Endothelial cell of umbilical vein (primary cell): ENCODE measurements around the gene THSD4. TPM values are rescaled to one million over a fixed set of nuclear protein-coding genes. Genes with fewer than 3 reads are reported as not detected.

Experiments
- BruUV-seq: library from RNA; stranded (reverse); fragments of 400-500 nt; replicated peaks from 2 replicates; lab custom pipeline; 2021; lab: Mats Ljungman, UMichigan
- CTCF ChIA-PET: fragments of 300-600, 350-600 bp; sonication (Branson Sonifier 250); formaldehyde crosslinking; loops from one replicate; lab custom pipeline; 2021; ENCODE audit warnings: antibody characterized with exemption, inconsistent platforms; lab: Charles Lee
- POLR2A ChIA-PET: fragments of 300-600, 350-600 bp; sonication (Branson Sonifier 250); formaldehyde crosslinking; loops from one replicate; lab custom pipeline; 2021; ENCODE audit warnings: antibody characterized with exemption, inconsistent platforms; lab: Charles Lee
- DNase-seq: peaks from one replicate; pipeline ENCODE4 v3.0.0-alpha.2; 2011; ENCODE audit warnings: low read depth, low spot score
- FAIRE-seq: peaks from 2 replicates; lab custom pipeline; 2011; peaks lifted over from hg19 to GRCh38; lab: Jason Lieb, UNC
- H2AFZ ChIP-seq: 2 replicates; pipeline ENCODE4 v1.6.0; 2012; ENCODE audit warnings: low read depth, low read length, control low read depth, inconsistent platforms
- H3K27ac ChIP-seq: 2 replicates; pipeline ENCODE4 v1.5.1; 2011; ENCODE audit warnings: low read depth, mild to moderate bottlenecking, control low read depth, low read length, moderate library complexity; ENCODE audit not compliant: insufficient read depth
- H3K27me3 ChIP-seq, 2 experiments: 2 replicates each; pipeline versions ENCODE4 v1.6.0 to v1.6.1; 2011; ENCODE audit warnings: low read length in 2 of 2, mixed read lengths in 1 of 2; ENCODE audit not compliant: control insufficient read depth in 2 of 2, insufficient read depth in 2 of 2
- H3K36me3 ChIP-seq, 2 experiments: 2 replicates in 1 of 2; 3 replicates in 1 of 2; pipeline ENCODE4 v1.5.1; 2011; ENCODE audit warnings: low read length in 2 of 2, mild to moderate bottlenecking in 1 of 2, moderate library complexity in 1 of 2; ENCODE audit not compliant: control insufficient read depth in 2 of 2, insufficient read depth in 2 of 2; ENCODE audit errors: extremely low read depth in 1 of 2
- H3K4me1 ChIP-seq: 3 replicates; pipeline ENCODE4 v1.5.1; 2011; ENCODE audit warnings: mild to moderate bottlenecking, low read length; ENCODE audit not compliant: control insufficient read depth, insufficient read depth; ENCODE audit errors: extremely low read depth
- H3K4me2 ChIP-seq: 2 replicates; pipeline ENCODE4 v1.6.1; 2011; ENCODE audit warnings: low read length, control low read depth, mixed read lengths; ENCODE audit not compliant: insufficient read depth
- H3K4me3 ChIP-seq, 3 experiments: fragments of 200-600 bp in 1 of 3; sonication (generic), shearing (Covaris generic) in 1 of 3; replicated peaks in 1 of 3; 2 replicates each; pipeline ENCODE4 v1.5.1; 2011 to 2016; ENCODE audit warnings: control low read depth in 3 of 3, low read length in 3 of 3, mild to moderate bottlenecking in 2 of 3, inconsistent platforms in 1 of 3, low read depth in 1 of 3, moderate library complexity in 1 of 3; ENCODE audit not compliant: insufficient read depth in 1 of 3
- H3K79me2 ChIP-seq: 2 replicates; pipeline ENCODE4 v1.6.0; 2012; ENCODE audit warnings: low read length, inconsistent platforms; ENCODE audit not compliant: control insufficient read depth, insufficient read depth
- H3K9ac ChIP-seq: replicated peaks from 2 replicates; pipeline ENCODE3; 2011; ENCODE audit warnings: low read length, control low read depth; ENCODE audit not compliant: insufficient read depth; ENCODE audit errors: extremely low read depth
- H3K9me1 ChIP-seq: replicated peaks from 3 replicates; pipeline ENCODE4 v1.6.0; 2011; ENCODE audit warnings: mild to moderate bottlenecking, low read length; ENCODE audit not compliant: control insufficient read depth, insufficient read depth; ENCODE audit errors: extremely low read depth
- H3K9me3 ChIP-seq: replicated peaks from 2 replicates; pipeline ENCODE4 v1.5.1; 2012; ENCODE audit warnings: low read length, inconsistent platforms; ENCODE audit not compliant: control insufficient read depth, insufficient read depth
- H4K20me1 ChIP-seq: replicated peaks from 2 replicates; pipeline ENCODE3; 2011; ENCODE audit warnings: mild to moderate bottlenecking, low read length; ENCODE audit not compliant: control insufficient read depth, insufficient read depth; ENCODE audit errors: extremely low read depth
- GATA2 ChIP-seq: IDR thresholded peaks from 2 replicates; pipeline ENCODE4 v1.7.0; 2011; ENCODE audit warnings: low read depth, mild to moderate bottlenecking, moderate library complexity, mixed read lengths, low read length; ENCODE audit not compliant: insufficient read length, insufficient read depth
- MYC ChIP-seq: IDR thresholded peaks from one replicate; pipeline ENCODE4 v1.6.1; 2011; ENCODE audit warnings: mild to moderate bottlenecking, low read depth, low read length
- POLR2AphosphoS5 ChIP-seq: IDR thresholded peaks from 2 replicates; pipeline ENCODE4 v1.6.1; 2012; ENCODE audit warnings: low read depth, mild to moderate bottlenecking, control low read depth, low read length, moderate library complexity; ENCODE audit not compliant: insufficient read depth
- dilution Hi-C: fragments of 300-500 bp; cut with MboI; formaldehyde crosslinking; loops from one replicate; pipeline ENCODE4 v1.15.0; 2019; ENCODE audit warnings: low sequenced_read_pairs; ENCODE audit not compliant: extremely low pct_ligation_motif_present
- intact Hi-C: fragments of 100-400 bp; cut with micrococcal nuclease; formaldehyde crosslinking; loops from one replicate; pipeline ENCODE4 v1.10.0; 2022
- polyA plus RNA-seq, 4 experiments: library from polyadenylated mRNA; depleted of rRNA in 3 of 4; stranded (reverse) in 3 of 4; unstranded in 1 of 4; fragments of >200 nt; gene quantifications; 2 replicates each; pipeline versions ENCODE4 v1.2.1 to v1.2.3, GENCODE V29; 2011 to 2012; ENCODE audit warnings: missing spikeins in 1 of 4
- total RNA-seq: library from RNA; stranded (reverse); gene quantifications from 2 replicates; pipeline ENCODE4 v1.2.3, GENCODE V29; 2021
- TF ChIP-seq, protein P1 (sequence below): IDR thresholded peaks from 2 replicates; pipeline ENCODE4 v1.6.1; 2011; ENCODE audit not compliant: insufficient read depth, insufficient read length
- TF ChIP-seq, protein P2 (sequence below), 2 donors: IDR thresholded peaks; 1 replicate in 1 of 2; 2 replicates in 1 of 2; pipeline ENCODE4 v1.5.1; 2011; ENCODE audit warnings: low read length in 2 of 2, mild to moderate bottlenecking in 2 of 2, moderate library complexity in 2 of 2, control low read depth in 1 of 2, inconsistent platforms in 1 of 2, low read depth in 1 of 2; ENCODE audit not compliant: insufficient read depth in 1 of 2; ENCODE audit errors: extremely low read depth in 1 of 2

Gene THSD4
- total and polyA plus RNA-seq, 2 donors (not counting 3 experiments of a cell fraction or from before 2014, with no cell fraction given) = 9.9 to 25.4 TPM

DNA sequence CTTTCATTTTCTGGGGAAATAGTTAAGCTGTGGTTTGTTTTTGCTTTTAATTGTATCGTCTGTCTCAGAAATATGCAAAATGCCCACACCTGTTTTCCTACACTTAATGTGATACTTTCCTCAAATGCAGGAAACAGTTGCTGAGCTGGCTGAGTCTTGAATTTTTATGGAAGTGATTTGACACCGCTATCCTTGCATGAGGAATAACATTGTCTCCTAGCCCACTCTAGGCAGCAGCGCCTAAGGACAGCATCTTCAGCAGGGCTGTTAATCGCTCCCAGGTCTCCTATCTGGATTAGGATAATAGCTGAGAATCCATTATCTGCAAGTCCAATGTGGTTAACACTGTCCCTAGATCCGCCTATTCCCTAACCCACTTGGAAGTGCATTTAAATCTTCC is 562.5 kb downstream of the THSD4 start:
- Histone ChIP-seq H3K4me1 (peaks cover 15% of the 10 kb centered on the region), H3K9me1 (no peaks in the 10 kb centered on the region), H3K79me2 (no peaks in the 10 kb centered on the region), H3K4me2 (no peak overlapping the region), H3K9ac (no peak overlapping the region), H3K27me3 (no peaks in the 10 kb centered on the region), H3K9me3 (no peaks in the 10 kb centered on the region), H3K36me3 (no peaks in the 10 kb centered on the region), H3K27ac (no peak overlapping the region), H4K20me1 (no peaks in the 10 kb centered on the region), H3K4me3 (no peak overlapping the region), H2AFZ (no peak overlapping the region)
- TF ChIP-seq, protein P1, sequence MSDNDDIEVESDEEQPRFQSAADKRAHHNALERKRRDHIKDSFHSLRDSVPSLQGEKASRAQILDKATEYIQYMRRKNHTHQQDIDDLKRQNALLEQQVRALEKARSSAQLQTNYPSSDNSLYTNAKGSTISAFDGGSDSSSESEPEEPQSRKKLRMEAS = no peak
- TF ChIP-seq, protein P2, sequence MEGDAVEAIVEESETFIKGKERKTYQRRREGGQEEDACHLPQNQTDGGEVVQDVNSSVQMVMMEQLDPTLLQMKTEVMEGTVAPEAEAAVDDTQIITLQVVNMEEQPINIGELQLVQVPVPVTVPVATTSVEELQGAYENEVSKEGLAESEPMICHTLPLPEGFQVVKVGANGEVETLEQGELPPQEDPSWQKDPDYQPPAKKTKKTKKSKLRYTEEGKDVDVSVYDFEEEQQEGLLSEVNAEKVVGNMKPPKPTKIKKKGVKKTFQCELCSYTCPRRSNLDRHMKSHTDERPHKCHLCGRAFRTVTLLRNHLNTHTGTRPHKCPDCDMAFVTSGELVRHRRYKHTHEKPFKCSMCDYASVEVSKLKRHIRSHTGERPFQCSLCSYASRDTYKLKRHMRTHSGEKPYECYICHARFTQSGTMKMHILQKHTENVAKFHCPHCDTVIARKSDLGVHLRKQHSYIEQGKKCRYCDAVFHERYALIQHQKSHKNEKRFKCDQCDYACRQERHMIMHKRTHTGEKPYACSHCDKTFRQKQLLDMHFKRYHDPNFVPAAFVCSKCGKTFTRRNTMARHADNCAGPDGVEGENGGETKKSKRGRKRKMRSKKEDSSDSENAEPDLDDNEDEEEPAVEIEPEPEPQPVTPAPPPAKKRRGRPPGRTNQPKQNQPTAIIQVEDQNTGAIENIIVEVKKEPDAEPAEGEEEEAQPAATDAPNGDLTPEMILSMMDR (IDR thresholded peaks at IDR 0.05; ENCODE audit: extremely low read depth in 1 of 2, insufficient read depth in 1 of 2, low read depth in 1 of 2, low read length in 2 of 2) = no peak
- no peak for TF ChIP-seq POLR2AphosphoS5
- TF ChIP-seq MYC = no peak
- no peak for TF ChIP-seq GATA2
- intact Hi-C loops (no loop called here), dilution Hi-C loops (no loop called here)
- BruUV-seq = no TSS peak
- no peak for DNase-seq
- FAIRE-seq = no peak
- POLR2A ChIA-PET = no interaction called here
- CTCF ChIA-PET = interaction anchor here (0.8 to 1.4 kb wide), 7 partner anchors 10 to 478 kb away, joined by 3 to 8 read pairs (median 4); no protein-coding TSS in a partner anchor
